ENCODE measurements around the gene RNF224. TPM values are rescaled to one million over a fixed set of nuclear protein-coding genes. Genes with fewer than 3 reads are reported as not detected.

RNF224 gene
- total and polyA plus RNA-seq, 4 donors, result not detected

GRCh38 chr9:137186385-137186784 is 40.9 kb upstream of the RNF224 start (continued):
- TF ChIP-seq, protein P1, sequence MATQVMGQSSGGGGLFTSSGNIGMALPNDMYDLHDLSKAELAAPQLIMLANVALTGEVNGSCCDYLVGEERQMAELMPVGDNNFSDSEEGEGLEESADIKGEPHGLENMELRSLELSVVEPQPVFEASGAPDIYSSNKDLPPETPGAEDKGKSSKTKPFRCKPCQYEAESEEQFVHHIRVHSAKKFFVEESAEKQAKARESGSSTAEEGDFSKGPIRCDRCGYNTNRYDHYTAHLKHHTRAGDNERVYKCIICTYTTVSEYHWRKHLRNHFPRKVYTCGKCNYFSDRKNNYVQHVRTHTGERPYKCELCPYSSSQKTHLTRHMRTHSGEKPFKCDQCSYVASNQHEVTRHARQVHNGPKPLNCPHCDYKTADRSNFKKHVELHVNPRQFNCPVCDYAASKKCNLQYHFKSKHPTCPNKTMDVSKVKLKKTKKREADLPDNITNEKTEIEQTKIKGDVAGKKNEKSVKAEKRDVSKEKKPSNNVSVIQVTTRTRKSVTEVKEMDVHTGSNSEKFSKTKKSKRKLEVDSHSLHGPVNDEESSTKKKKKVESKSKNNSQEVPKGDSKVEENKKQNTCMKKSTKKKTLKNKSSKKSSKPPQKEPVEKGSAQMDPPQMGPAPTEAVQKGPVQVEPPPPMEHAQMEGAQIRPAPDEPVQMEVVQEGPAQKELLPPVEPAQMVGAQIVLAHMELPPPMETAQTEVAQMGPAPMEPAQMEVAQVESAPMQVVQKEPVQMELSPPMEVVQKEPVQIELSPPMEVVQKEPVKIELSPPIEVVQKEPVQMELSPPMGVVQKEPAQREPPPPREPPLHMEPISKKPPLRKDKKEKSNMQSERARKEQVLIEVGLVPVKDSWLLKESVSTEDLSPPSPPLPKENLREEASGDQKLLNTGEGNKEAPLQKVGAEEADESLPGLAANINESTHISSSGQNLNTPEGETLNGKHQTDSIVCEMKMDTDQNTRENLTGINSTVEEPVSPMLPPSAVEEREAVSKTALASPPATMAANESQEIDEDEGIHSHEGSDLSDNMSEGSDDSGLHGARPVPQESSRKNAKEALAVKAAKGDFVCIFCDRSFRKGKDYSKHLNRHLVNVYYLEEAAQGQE (IDR thresholded peaks at IDR 0.05), result no peak
- TF ChIP-seq YY1 (IDR thresholded peaks at IDR 0.05), result no peak

GRCh38 chr9:137187386-137187785 is 39.9 kb upstream of the RNF224 start:
- Histone ChIP-seq H3K36me3 (ENCODE audit: control insufficient read depth in 4 of 4, insufficient read depth in 3 of 4, low read depth in 1 of 4, low read length in 3 of 4) (peaks cover 9 to 51% (median 16%) of the 10 kb centered on the region in 4 donors), H3K9ac (ENCODE audit: low read depth in 1 of 2, low read length in 2 of 2) (peak overlapping the region in 1 of 2 donors; percentile 76), H3K9me3 (ENCODE audit: control insufficient read depth in 4 of 4, low read length in 3 of 4) (no peaks in the 10 kb centered on the region), H3K27me3 (ENCODE audit: control insufficient read depth in 4 of 4, insufficient read depth in 4 of 4, low read length in 3 of 4) (no peaks in the 10 kb centered on the region), H3K27ac (ENCODE audit: low read depth in 1 of 2, low read length in 2 of 2) (no peak overlapping the region), H3K4me3 (ENCODE audit: low read depth in 1 of 3, low read length in 3 of 3) (peak overlapping the region; percentile 74 to 92 (median 86)), H3K4me1 (ENCODE audit: control insufficient read depth in 4 of 4, insufficient read depth in 4 of 4, low read length in 3 of 4) (peaks cover 19 to 50% (median 40%) of the 10 kb centered on the region in 4 donors)
- WGBS, result 81% methylated on average over 15 of the region's 15 CpGs
- no peak for DNase-seq (ENCODE audit: low spot score)
- no peak for TF ChIP-seq NR2F2 (IDR thresholded peaks at IDR 0.05)
- no peak for TF ChIP-seq FOXA2 (IDR thresholded peaks at IDR 0.05)
- no peak for TF ChIP-seq TAF1 (conservative IDR thresholded peaks at IDR 0.05)
- TF ChIP-seq SP1 (IDR thresholded peaks at IDR 0.05), result no peak
- no peak for TF ChIP-seq RAD21 (IDR thresholded peaks at IDR 0.05)
- no peak for TF ChIP-seq GABPA (IDR thresholded peaks at IDR 0.05 in 1 of 2, conservative IDR thresholded peaks at IDR 0.05 in 1 of 2)
- TF ChIP-seq JUND (IDR thresholded peaks at IDR 0.05), result no peak
- TF ChIP-seq, protein P1 (IDR thresholded peaks at IDR 0.05), result no peak
- TF ChIP-seq FOXA1 (IDR thresholded peaks at IDR 0.05), result no peak
- TF ChIP-seq, protein P2, sequence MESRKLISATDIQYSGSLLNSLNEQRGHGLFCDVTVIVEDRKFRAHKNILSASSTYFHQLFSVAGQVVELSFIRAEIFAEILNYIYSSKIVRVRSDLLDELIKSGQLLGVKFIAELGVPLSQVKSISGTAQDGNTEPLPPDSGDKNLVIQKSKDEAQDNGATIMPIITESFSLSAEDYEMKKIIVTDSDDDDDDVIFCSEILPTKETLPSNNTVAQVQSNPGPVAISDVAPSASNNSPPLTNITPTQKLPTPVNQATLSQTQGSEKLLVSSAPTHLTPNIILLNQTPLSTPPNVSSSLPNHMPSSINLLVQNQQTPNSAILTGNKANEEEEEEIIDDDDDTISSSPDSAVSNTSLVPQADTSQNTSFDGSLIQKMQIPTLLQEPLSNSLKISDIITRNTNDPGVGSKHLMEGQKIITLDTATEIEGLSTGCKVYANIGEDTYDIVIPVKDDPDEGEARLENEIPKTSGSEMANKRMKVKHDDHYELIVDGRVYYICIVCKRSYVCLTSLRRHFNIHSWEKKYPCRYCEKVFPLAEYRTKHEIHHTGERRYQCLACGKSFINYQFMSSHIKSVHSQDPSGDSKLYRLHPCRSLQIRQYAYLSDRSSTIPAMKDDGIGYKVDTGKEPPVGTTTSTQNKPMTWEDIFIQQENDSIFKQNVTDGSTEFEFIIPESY (IDR thresholded peaks at IDR 0.05), result no peak
- no peak for TF ChIP-seq RXRA (IDR thresholded peaks at IDR 0.05)
- no peak for TF ChIP-seq CTCF (IDR thresholded peaks at IDR 0.05; ENCODE audit: low read depth, low read length, missing input control)
- TF ChIP-seq HNF4A (conservative IDR thresholded peaks at IDR 0.05), result no peak
- no peak for TF ChIP-seq ATF3 (IDR thresholded peaks at IDR 0.05)
- TF ChIP-seq YY1 (IDR thresholded peaks at IDR 0.05), result no peak
- TF ChIP-seq EGR1 (IDR thresholded peaks at IDR 0.05; ENCODE audit: low read depth in 2 of 2), result no peak
